Retinal pigment epithelial cell (primary cell): Measurements from ENCODE around the gene CALCA.
A peak's percentile ranks its signal among the peaks of the same experiment; 100 is the strongest.
"Not testable (repeated sequence)": the region's sequence is repeated elsewhere in the genome, so short reads cannot be mapped to it uniquely, and the experiment has no call there.

Source experiments
- DNase-seq: peaks from one replicate; pipeline ENCODE4 v3.0.0-alpha.2; 2010; ENCODE audit warnings: low read depth
- H3K4me3 ChIP-seq: 2 replicates; pipeline ENCODE4 v1.5.1; 2011; ENCODE audit warnings: mild to moderate bottlenecking, low read length, control low read depth, moderate library complexity
- CTCF ChIP-seq: conservative IDR thresholded peaks from 2 replicates; pipeline ENCODE4 v1.5.1; 2011; ENCODE audit warnings: low read depth, low read length, control low read depth, inconsistent platforms

Gene CALCA

DNA sequence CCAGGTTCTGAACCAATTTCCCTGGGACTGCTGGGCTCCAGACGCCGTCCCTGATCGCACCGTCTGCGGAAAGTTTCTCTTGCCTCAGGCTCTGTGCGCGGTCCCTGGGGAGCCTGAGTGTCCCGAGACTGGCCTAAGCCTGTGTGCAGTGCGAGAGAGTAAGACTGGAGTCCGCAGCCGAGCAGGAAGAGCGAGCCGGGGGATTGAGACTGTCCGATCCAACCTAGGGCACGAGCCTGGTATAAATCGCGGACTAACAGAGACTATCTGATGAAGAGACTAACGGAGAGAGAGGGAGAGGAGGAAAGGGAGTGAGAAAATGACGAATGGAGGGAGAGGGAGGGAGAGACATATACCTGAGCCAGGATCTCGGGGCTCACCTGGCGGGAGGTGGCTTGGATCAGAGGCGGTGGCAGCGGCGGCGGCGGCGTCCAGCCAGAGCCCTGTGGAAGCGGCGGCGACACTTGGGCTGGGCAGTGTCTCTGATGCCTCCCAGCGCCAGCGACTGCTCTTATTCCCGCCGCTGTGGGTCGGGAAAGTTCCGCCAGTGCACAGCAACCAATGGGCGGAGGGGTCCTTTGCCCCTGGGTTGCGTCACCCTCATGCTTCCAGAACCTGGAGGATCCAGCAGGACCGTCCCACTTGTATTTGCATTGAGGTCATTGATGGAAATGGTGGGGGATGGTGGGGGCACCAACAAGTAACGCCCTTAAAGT is at the start of gene CALCA:
Gene CALCA, minus strand, starts transcription at position 487 of the 716 bp plus-strand sequence. CDS start 1,159 bp downstream, outside the sequence.
- no peak for DNase-seq
- no peak within 1 kb of the TSS for H3K4me3 ChIP-seq
- no peak for TF ChIP-seq CTCF

- no peak for DNase-seq
- H3K4me3 ChIP-seq: no peak overlapping the region
- no peak for TF ChIP-seq CTCF
These were observed 44.0 kb upstream of the CALCA start for GRCh38 chr11:15016200-15016599.

DNA sequence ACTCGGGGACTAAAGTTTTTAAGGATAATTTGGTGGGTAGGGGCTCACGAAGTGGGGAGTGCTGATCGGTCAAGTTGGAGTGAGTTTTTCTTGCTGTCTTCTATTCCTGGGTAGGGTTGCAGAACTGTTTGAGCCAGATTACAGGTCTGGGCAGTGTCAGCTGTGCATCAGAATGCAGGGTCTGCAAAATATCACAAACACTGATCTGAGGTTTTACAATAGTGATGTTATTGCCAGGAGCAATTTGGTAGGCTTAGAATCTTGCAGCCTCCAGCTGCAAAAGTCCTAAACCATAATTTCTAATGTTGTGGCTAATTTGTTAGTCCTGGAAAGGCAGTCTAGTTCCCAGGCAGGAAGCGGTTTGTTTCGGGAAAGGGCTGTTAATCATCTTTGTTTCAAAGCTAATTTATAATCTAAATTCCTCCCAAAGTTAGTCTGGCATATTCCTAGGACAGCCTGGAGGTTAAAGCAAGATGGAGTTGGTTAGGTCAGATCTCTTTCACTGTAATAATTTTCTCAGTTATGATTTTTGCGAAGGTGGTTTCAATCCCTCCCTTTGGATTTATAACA is 39.7 kb upstream of the CALCA start:
- DNase-seq: no peak
- H3K4me3 ChIP-seq: no peak overlapping the region
- no peak for TF ChIP-seq CTCF

GRCh38 chr11:15010865-15011264 is 38.7 kb upstream of the CALCA start:
- no peak overlapping the region for H3K4me3 ChIP-seq
- no peak for TF ChIP-seq CTCF
- no peak for DNase-seq

DNA sequence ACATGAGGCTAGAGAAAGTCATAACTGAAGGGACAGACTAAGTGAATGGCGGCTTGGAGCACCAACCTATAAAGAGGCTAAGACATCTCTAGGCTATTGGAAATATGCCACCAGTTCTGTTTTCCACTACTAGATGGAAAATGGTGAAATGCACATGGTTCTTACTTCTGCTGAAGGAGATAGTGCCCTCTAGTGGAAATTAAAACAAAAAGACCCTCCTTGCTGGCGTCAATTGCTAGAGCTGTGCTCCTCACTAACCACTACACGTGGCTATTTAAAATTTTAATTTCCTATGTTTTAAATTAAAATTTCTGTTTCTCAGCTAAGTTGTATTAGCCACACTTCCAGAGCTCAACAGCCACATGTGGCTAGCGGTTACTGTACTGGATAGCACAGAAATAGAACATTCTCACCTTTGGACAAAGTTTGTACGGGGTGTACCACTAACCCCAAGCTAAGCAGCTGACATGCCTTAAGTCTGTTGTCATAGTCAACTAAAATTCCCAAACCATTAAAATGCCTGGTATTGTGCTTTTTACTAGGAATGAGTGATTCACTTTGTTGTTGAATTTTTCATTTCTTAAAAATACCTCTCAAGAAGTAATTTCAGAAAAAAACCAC is 34.1 kb upstream of the CALCA start:
- TF ChIP-seq CTCF: peak; percentile 59

GRCh38 chr11:14988133-14988532 is 16.0 kb upstream of the CALCA start:
- not testable (repeated sequence) for DNase-seq, H3K4me3 ChIP-seq

More for the DNA sequence above, 34.1 kb upstream of the CALCA start:
- DNase-seq: peak; percentile 34
- H3K4me3 ChIP-seq: no peak overlapping the region

DNA sequence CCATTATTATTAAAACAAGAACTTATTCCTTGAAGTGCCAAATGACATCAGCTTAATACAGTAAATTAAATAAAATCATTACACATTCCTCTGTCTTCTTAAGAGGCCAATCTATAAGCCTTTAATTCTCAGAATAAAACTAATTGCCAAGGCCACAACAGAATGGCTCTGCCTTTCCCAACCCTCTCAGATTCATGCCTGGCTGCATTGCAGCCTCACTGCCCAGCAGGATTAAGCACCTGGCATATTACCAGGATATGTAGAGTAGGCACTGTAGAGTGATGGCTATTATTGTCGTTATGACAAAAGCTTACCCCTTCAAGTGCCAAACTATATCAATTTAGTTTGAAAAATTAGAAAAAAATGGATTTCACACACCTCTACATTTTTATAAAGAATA is 9.4 kb upstream of the CALCA start:
- peak; percentile 91 for DNase-seq
- TF ChIP-seq CTCF: no peak
- no peak overlapping the region for H3K4me3 ChIP-seq
